ENCODE data around the gene VPS8.

The VPS8 gene

DNA sequence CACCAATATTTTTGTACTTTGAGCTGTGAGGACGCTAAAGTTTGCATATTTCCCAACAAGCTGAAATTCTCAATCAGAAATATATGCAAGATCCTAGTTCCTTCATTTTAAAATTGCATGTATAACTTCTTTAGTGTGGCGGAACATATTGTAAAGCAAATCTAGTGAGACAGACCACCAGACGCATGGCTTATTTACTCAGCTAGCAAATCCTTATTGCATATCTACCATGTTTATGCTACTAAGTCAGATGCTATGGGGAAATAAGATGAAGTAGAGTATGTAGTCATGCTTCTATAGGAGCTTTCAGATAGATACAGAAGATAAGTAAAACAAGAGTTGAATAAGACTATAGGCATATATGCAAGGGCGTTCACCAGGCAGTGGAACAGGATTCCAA is 278.8 kb downstream of the VPS8 start:
- DNase-seq (ENCODE audit: low read depth in 2 of 2) = no peak

DNA sequence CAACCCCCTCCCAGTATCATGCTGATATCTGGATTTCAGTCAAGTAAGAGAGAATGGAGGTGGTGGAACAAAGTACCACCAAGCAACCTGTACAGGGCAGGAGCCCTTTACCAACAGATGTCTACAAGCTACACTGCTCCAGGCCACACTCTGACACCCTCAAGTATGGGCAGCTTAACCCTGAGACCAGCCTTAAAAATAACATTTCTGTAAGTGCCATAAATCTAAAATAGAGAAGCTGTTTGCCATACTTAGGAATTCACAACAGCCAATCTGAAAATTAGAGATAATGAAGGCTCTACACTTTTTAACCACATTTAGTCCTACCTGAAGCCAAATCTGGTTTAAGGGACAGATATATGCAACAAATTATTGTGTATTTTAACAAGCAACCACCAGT is 281.1 kb downstream of the VPS8 start:
- DNase-seq (ENCODE audit: low read depth in 2 of 2) = no peak

DNA sequence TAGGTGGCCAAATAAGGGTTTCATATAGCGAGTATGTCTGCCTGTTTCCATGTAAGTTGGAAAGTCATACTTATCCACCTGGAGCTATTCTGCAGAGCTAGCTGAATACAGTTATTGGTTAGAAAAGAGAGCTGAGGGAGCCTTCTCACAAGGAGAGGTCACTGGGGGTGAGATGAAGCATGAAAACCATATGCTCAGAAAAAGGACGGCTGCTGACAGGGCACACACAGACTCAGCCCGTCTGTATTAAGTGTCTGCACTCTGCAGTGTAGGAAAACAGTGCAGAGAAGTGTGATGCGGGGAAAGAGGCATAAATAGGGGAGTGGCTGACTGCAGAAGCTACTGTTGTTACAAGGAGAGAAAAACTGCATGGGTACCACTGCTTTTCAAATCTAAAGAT is 282.7 kb downstream of the VPS8 start:
- no peak for DNase-seq (ENCODE audit: low read depth in 2 of 2)
